GM19099 (cell line): ENCODE data around the gene DDX31.
A peak's percentile ranks its signal among the peaks of the same experiment; 100 is the strongest.

Experiments used
- POLR2A ChIP-seq: IDR thresholded peaks from 3 replicates; pipeline ENCODE4 v1.6.1; 2011; ENCODE audit warnings: low read depth; ENCODE audit not compliant: insufficient read length; ENCODE audit errors: extremely low read depth

DDX31 gene

DNA sequence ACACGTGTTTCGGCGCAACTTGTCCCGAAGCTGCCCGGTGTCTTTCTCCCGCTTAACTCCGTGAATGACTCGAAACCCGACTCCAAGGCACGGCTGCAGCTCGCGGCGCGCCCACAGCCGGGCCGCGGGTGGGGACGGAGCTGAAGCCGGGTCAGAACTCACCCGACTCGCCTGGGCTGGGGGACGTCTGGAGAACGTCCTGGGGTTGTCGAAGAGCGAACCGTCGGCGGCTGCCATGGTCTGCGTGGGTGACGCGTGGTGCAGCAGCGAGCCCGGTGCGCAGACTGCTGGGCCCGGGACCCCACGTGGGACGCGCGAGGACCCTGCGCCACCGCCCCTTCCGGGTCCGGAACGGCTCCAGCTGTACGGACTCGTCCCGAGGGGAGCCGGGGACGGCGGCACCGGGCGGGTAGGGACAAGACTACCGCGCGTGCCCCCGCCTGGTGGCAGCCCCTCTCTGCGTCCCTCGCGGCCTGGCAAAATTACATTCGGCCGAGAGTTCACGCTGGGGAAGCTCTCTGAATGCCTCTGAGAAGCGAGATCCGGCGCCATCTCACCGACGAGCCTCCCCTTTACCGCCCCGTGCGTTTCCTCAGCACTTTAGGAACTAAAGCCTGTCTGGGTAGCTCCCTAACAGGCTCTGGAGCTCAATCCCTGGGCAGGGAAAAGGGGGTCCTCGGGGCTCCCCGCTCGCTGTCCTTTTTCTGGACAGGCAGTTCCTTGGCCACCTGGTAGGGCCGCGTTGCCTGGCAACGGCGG, at the start of gene DDX31:
TSS of gene DDX31 (minus strand) at position 286 of the 759 bp plus-strand sequence. CDS start at position 237, 49 bp downstream.
- TF ChIP-seq POLR2A = peak; percentile 82

DNA sequence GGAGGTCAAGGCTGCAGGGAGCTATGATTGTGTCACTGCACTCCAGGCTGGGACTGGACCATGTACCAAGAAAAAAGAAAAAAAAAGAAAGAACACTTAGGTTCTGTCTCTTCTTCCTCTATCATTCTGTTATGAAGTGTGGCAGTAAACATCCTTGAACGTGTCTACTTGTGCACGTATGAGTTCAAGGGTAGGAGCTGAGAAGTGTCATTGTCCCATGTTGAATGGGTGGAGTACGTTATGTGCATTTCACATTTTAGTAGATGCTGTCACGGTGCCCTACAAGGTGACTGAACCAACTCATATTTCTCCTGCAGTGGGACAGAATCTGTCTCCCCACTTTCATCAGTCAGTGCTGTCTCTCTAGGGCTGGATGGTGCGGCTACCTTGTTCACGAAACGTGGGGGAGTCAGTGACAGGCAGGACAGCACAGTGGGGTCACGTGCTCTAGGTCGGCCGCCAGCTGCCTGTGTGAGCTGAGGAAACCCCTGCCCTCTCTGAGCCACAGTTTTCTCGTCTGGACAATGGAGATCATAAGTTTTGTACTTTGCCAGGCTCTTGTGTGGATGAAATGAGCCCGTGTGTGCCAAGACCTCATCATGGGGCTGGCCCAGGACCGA, 47.7 kb upstream of the DDX31 start:
- TF ChIP-seq POLR2A = no peak

DNA sequence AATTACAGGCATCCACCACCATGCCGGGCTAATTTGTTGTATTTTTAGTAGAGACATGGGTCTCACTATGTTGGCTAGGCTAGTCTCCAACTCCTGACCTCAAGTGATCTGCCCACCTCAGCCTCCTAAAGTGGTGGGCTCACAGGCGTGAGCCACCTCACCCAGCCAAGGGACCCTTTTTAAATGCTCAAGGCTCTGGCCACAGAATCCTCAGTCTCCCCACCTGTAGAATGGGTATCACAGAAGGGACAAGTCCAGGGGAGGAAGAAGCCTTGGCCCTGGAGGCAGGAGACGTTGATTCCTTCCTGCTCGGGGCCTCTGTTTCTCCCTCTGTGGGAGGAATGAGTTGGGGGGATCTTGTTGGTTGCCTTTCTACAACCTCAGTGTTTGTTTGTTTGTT, 46.2 kb upstream of the DDX31 start:
- no peak for TF ChIP-seq POLR2A

DNA sequence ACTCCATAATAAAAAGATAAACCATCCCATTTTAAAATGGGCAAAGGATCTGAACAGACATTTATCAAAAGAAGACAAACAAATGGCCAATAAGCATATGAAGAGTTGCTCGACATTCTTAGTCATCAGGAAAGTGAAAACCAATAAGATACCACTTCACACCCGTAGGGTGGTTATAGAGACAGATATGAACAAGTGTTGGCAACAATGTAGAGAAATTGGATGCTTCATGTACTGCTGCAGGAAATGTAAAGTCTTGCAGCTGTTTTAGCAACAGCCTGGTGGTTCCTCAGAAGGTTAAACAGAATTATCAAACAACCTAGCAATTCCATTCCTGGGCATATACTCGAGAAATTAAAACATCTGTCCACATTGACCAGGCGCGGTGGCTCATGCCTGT, 43.0 kb upstream of the DDX31 start:
- TF ChIP-seq POLR2A = no peak

DNA sequence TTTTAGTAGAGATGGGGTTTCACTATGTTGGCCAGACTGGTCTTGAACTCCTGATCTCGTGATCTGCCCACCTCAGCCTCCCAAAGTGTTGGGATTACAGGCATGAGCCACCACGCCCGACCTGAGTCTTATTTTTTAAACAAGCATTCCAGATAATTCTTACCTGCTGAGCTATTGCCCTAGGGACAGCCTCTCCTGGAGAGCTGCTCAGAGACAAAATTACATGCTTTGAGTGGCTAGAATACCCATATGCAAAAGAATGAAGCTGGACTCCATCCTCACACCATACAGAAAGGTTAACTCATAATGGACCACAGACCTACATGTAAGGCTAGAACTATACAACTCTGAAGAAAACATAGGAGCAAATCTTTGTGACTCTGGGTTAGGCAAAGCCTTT, 42.1 kb upstream of the DDX31 start:
- no peak for TF ChIP-seq POLR2A

DNA sequence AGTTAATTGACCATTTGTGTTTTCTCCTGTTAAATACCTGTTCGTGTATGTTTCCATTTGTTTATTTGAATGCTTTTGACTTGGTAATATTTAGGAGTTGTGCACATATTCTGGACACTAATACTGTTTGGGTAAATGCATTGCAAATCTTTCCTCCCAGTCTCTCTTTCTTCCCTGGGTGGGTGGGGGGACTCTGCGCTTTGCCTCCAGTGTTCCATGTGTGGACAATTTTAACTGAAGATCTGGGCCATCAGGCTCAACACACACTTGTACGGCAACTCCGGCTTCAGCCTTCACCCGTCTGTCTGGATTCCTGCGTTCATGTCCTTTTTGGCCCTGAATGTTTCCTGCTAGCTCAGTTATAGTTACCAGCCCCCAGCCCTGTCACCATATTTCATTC, 40.5 kb upstream of the DDX31 start:
- TF ChIP-seq POLR2A = no peak

DNA sequence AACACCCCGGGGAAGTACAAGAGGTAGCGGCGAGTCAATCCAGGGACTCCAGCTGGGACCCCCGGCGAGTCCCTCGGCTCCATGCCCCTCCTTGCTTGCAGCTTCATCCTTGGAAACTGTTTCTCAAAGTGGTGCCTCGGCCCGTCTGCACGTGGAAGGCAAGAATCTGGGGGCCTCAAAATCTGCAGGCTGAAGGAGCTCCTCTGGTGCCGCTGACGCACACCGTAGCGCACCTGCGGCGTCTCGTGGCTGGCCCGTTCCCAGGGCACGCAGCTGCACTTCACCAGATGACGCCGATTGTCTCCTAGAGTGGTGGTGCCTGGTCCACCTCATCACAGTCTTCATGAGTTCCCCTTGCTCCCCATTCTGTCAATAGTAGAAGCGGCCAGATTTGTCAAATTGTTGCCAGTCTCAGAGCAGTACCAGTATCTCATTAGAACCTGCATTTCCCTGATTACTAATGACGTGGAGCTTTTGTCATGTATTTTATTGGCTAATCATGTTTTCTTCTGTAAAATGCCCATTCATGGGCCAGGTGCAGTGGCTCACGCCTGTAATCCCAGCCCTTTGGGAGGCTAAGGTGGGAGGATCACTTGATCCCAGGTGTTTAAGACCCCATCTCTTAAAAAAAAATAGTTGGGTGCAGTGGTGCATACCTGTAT, 39.1 kb upstream of the DDX31 start:
- TF ChIP-seq POLR2A = no peak

DNA sequence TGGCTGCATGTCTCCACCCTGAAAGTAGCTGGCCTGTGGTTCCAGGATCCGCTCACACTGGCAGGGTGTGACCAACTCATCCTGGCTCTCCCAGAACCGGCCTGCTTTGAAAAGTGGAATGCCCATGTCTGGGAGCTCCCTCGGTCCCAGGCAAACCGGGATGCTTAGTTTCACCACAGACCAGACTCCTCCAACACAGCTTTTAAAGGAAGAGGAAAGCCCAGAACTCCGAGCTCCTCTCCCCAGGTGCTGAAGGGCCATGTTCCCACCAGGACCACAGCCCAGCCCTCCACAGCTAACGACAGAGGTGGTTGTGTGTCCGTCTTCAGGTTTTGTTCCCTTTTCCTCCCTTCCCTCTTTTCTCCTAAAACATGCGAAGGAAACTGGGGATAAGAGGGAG, 38.5 kb upstream of the DDX31 start:
- no peak for TF ChIP-seq POLR2A

DNA sequence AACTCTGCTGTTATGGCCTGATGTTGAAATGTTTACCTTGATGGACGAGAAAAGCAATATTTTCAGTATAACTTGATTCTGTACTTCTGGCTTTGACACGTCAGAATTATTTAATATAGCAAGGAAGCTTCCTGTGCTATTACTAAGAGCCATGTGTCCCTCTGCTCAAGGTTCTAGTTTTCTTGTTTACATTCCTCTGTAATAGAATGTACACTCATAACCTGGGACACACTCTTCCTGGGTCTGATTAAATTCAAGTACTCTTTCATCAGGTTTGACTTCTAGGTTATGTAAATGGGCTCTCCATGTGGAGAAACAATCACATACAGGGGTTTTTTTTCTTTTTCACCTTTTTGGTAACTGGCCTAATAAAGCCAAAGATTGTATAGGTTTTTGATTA, 33.6 kb upstream of the DDX31 start:
- TF ChIP-seq POLR2A = no peak

DNA sequence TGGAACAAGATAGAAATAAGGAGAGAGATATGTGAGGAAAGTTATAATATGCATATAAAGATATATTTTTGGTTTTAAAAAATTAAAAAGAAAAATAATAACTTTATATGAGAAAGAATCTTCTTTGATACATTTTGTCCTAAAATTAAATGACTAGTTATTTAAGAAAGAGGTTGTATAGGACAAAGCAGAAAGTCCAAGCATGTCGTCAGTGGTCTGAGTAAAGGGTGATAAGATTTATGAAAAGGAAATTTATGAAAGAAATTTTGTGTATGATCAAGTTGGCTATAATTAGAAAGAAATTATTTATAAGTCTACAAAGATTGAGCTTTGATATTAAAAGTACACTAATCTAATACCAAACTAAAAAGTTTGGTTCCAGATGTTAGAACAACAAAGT, 32.5 kb upstream of the DDX31 start:
- no peak for TF ChIP-seq POLR2A

DNA sequence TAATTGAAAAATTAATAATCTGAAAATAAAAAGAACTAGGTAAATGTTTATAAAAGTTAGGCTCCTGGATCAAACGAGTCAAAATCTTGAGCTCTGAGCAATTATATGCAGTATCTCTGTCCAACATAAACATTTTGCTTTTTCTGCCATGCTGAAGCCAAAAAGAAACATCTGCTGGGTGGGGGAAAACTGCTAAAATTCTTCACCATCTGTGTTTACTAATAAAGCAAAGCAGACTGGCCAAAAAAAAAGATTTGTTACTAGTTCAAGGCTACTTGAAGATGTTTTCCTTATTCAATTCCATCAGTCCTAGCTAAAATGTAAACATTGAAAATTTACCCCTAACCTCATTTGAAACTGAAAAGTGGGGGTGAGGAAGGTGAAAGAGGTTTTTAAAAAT, 30.2 kb upstream of the DDX31 start:
- no peak for TF ChIP-seq POLR2A

DNA sequence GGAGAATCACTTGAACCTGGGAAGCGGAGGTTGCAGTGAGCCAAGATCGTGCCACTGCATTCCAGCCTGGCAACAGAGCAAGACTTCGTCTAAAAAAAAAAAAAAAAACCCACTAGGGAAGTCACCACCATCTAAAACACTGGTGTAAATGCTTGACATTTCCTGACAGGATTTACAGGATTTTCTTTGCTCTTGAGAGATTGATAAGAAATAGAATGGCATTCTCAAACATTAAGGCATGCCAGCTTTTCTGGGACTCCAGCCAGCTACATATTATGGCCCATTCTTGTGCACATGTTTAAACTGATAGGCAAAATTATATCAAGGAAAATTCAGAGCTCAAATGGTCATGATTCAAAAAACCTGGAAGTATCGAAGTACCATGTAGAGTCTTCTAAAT, 29.2 kb upstream of the DDX31 start:
- no peak for TF ChIP-seq POLR2A

DNA sequence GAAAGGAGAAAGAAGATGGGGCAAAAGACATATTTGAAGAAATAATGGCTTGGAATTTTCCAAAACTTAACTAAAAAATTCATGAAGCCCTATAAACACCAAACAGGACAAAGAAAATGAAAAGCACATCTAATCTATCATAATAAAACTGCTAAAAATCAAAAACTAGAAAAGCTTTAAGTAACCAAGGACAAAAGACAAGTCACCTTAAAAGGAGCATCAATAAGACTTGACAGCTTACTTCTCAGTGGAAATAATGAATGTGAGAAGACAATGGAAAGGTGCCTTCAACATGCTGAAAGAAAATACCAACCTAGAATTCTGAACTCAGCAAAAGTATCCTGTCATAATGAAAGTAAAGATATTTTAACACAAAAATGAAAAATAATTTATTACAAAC, 27.4 kb upstream of the DDX31 start:
- TF ChIP-seq POLR2A = no peak

DNA sequence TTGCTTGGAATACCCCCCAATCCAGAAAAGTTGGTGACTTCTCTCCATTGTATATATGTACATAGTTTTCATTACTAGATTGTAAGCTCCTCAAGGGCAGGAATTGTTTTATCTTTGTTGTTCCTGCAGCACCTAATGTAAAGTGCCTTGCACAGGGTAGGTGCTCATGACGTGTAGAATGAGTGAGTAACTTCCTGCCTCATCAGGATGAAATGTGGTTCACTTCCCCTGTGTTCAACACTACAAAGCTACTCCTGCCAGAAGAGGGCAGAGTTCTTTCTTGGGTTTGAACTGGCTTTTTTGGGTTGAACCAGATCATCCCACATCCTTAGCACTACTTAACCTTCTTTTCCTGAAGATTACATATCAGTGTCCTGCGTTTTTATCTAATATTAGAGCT, 24.4 kb upstream of the DDX31 start:
- TF ChIP-seq POLR2A = no peak

DNA sequence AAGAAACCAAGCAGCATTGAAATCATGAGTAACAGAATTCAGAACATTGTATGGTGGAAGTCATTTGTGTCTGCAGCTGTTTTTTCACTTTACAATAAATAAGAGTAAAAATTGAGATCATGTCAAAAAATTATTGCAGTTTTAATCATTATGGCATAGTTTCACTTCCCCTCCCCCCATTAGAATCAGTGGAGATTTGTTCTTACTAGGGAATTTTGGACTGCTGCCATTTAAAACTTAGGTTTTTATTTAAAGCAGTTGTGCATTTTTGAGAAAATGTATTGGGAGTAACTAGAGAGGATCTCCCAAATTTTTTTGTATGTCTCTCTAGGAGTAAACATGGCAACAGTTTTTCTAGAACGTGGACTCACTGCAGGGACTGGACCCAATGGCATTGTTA, 20.9 kb upstream of the DDX31 start:
- no peak for TF ChIP-seq POLR2A

DNA sequence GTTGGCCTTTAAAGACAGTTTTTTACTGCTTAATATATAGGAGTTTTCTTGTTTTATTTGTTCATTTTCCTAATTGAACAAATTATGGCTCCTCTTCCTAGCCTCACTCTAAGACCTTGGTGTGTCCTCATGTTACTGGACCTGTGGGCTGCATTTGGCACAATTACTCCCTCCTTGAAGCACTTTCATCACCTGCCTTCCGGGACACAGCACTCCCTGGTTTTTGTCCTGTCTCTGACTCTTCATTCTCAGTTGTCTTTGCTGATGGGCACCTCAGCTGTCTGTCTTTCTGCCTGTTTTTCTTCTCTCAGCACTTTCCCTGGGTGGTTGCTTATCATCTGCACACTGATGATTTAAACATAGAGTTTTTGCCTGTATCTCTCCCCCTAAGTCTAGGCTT, 14.1 kb upstream of the DDX31 start:
- no peak for TF ChIP-seq POLR2A
